HCT116 (cell line): ENCODE data around the gene FAM50B.

Experiments
- CEBPB ChIP-seq: IDR thresholded peaks from 2 replicates; pipeline ENCODE4 v1.6.1; 2012; ENCODE audit warnings: low read depth
- ELF1 ChIP-seq: IDR thresholded peaks from 2 replicates; pipeline ENCODE4 v1.6.1; 2012; ENCODE audit warnings: low read depth, borderline replicate concordance
- EZH2 ChIP-seq: fragments of 200-600 bp; sonication (generic); IDR thresholded peaks from 2 replicates; pipeline ENCODE4 v1.6.1; 2017; ENCODE audit warnings: antibody characterized with exemption, mixed run types
- POLR2A ChIP-seq: IDR thresholded peaks from 2 replicates; pipeline ENCODE4 v1.7.0; 2011; ENCODE audit warnings: borderline replicate concordance; ENCODE audit not compliant: insufficient read depth, insufficient read length; ENCODE audit errors: extremely low read depth
- POLR2AphosphoS5 ChIP-seq: IDR thresholded peaks from 2 replicates; pipeline ENCODE4 v1.6.1; 2011; ENCODE audit warnings: mild to moderate bottlenecking, low read depth, low read length, moderate library complexity
- RAD21 ChIP-seq: IDR thresholded peaks from 2 replicates; pipeline ENCODE4 v1.6.1; 2012; ENCODE audit warnings: low read depth, mild to moderate bottlenecking
- SIN3A ChIP-seq: IDR thresholded peaks from 2 replicates; pipeline ENCODE4 v1.6.1; 2012; ENCODE audit warnings: low read depth
- SP1 ChIP-seq: IDR thresholded peaks from 2 replicates; pipeline ENCODE4 v1.6.1; 2012; ENCODE audit warnings: low read depth
- SRF ChIP-seq: IDR thresholded peaks from 2 replicates; pipeline ENCODE4 v1.6.1; 2012; ENCODE audit warnings: low read depth
- ZNF274 ChIP-seq: fragments of 200-500 bp; sonication (Bioruptor generic); IDR thresholded peaks from 2 replicates; pipeline ENCODE4 v1.6.1; 2014; ENCODE audit warnings: mild to moderate bottlenecking, low read depth, low read length, inconsistent platforms
- TF ChIP-seq, protein P1 (sequence below), 3 experiments: fragments of 200-600 bp in 1 of 3; sonication (generic) in 1 of 3; IDR thresholded peaks in 2 of 3; conservative IDR thresholded peaks in 1 of 3; 2 replicates each; pipeline ENCODE4 v1.5.1; 2012 to 2017; ENCODE audit warnings: low read depth in 2 of 3, low read length in 2 of 3, antibody characterized with exemption in 1 of 3, borderline replicate concordance in 1 of 3, control low read depth in 1 of 3, mild to moderate bottlenecking in 1 of 3, mixed read lengths in 1 of 3, mixed run types in 1 of 3, moderate library complexity in 1 of 3; ENCODE audit not compliant: insufficient read depth in 1 of 3
- TF ChIP-seq, protein P2 (sequence below): IDR thresholded peaks from 2 replicates; pipeline ENCODE4 v1.6.1; 2012
- TF ChIP-seq, protein P3 (sequence below): IDR thresholded peaks from 2 replicates; pipeline ENCODE4 v1.6.1; 2012

DNA sequence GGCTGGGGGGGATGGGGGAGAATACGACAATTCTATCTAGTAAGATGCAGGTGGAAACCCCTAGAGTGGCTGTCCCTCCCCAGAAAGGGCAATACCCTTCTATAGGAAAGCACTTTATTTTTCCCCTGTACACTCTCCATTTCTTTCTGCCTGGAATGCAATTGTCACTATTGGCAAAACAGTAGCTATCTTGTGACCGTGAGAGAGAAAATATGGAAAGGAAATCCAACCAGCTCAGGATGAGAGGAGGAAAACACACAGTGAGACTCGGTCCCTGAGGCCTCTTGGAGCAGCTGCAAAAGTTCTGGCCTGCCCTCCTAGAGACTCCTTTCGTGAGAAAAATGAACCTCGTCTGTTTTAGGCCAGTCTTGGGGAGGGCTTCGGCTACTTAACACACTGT lies 43.4 kb downstream of the FAM50B start:
- TF ChIP-seq, protein P1, sequence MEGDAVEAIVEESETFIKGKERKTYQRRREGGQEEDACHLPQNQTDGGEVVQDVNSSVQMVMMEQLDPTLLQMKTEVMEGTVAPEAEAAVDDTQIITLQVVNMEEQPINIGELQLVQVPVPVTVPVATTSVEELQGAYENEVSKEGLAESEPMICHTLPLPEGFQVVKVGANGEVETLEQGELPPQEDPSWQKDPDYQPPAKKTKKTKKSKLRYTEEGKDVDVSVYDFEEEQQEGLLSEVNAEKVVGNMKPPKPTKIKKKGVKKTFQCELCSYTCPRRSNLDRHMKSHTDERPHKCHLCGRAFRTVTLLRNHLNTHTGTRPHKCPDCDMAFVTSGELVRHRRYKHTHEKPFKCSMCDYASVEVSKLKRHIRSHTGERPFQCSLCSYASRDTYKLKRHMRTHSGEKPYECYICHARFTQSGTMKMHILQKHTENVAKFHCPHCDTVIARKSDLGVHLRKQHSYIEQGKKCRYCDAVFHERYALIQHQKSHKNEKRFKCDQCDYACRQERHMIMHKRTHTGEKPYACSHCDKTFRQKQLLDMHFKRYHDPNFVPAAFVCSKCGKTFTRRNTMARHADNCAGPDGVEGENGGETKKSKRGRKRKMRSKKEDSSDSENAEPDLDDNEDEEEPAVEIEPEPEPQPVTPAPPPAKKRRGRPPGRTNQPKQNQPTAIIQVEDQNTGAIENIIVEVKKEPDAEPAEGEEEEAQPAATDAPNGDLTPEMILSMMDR (IDR thresholded peaks at IDR 0.05 in 2 of 3, conservative IDR thresholded peaks at IDR 0.05 in 1 of 3; ENCODE audit: borderline replicate concordance in 1 of 3, insufficient read depth in 1 of 3, low read depth in 2 of 3, low read length in 2 of 3): no peak
- TF ChIP-seq EZH2 (no peak), POLR2A (no peak), CEBPB (no peak), RAD21 (no peak), SIN3A (no peak), SP1 (no peak), SRF (no peak), ELF1 (no peak), POLR2AphosphoS5 (no peak), ZNF274 (no peak)
- TF ChIP-seq, protein P2, sequence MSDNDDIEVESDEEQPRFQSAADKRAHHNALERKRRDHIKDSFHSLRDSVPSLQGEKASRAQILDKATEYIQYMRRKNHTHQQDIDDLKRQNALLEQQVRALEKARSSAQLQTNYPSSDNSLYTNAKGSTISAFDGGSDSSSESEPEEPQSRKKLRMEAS: no peak
- TF ChIP-seq, protein P3, sequence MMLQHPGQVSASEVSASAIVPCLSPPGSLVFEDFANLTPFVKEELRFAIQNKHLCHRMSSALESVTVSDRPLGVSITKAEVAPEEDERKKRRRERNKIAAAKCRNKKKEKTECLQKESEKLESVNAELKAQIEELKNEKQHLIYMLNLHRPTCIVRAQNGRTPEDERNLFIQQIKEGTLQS: no peak
